ENCODE data around the gene AP1S1.
A peak's percentile ranks its signal among the peaks of the same experiment; 100 is the strongest.
"Not testable (repeated sequence)": the region's sequence is repeated elsewhere in the genome, so short reads cannot be mapped to it uniquely, and the experiment has no call there.

The AP1S1 gene

GRCh38 chr7:101124376-101125056, 29.8 kb upstream of the AP1S1 start:
- DNase-seq (ENCODE audit: low read depth in 2 of 2): no peak

- no peak for DNase-seq (ENCODE audit: low read depth in 2 of 2)
Observed at GRCh38 chr7:101125989-101126650, 28.2 kb upstream of the AP1S1 start.

GRCh38 chr7:101126651-101127459, 27.4 kb upstream of the AP1S1 start, which contains the start of gene SERPINE1:
SERPINE1 (plus strand) TSS chr7:101127104; CDS start chr7:101128394, 1,290 bp downstream.
- peak; percentile 29 to 44 for DNase-seq (ENCODE audit: low read depth in 2 of 2)

GRCh38 chr7:101127460-101128039, 26.7 kb upstream of the AP1S1 start:
- DNase-seq (ENCODE audit: low read depth in 2 of 2): no peak

GRCh38 chr7:101128040-101128834, 26.0 kb upstream of the AP1S1 start:
- DNase-seq (ENCODE audit: low read depth in 2 of 2): no peak

- DNase-seq (ENCODE audit: low read depth in 2 of 2): no peak
Observed at GRCh38 chr7:101129603-101130117, 24.6 kb upstream of the AP1S1 start.

- not testable (repeated sequence) for DNase-seq (ENCODE audit: low read depth in 2 of 2)
Observed at GRCh38 chr7:101132626-101133600, 21.4 kb upstream of the AP1S1 start.

GRCh38 chr7:101133621-101134398, 20.5 kb upstream of the AP1S1 start:
- no peak for DNase-seq (ENCODE audit: low read depth in 2 of 2)

GRCh38 chr7:101134399-101134980, 19.8 kb upstream of the AP1S1 start:
- no peak for DNase-seq (ENCODE audit: low read depth in 2 of 2)

GRCh38 chr7:101137651-101138212, 16.5 kb upstream of the AP1S1 start:
- DNase-seq (ENCODE audit: low read depth in 2 of 2): no peak

- DNase-seq (ENCODE audit: low read depth in 2 of 2): peak; percentile 86 to 93
Observed at GRCh38 chr7:101138213-101138870, 15.9 kb upstream of the AP1S1 start.

- no peak for DNase-seq (ENCODE audit: low read depth in 2 of 2)
Observed at GRCh38 chr7:101140339-101140699, 14.0 kb upstream of the AP1S1 start.

GRCh38 chr7:101140746-101141382, 13.4 kb upstream of the AP1S1 start:
- DNase-seq (ENCODE audit: low read depth in 2 of 2): no peak

GRCh38 chr7:101151908-101152651, 2.2 kb upstream of the AP1S1 start:
- no peak for DNase-seq (ENCODE audit: low read depth in 2 of 2)

- no peak for DNase-seq (ENCODE audit: low read depth in 2 of 2)
Observed at GRCh38 chr7:101154693-101155102, 422 bp downstream of the AP1S1 start.

- DNase-seq (ENCODE audit: low read depth in 2 of 2): no peak
Observed at GRCh38 chr7:101155303-101155702, 1.0 kb downstream of the AP1S1 start.

- DNase-seq (ENCODE audit: low read depth in 2 of 2): no peak
Observed at GRCh38 chr7:101156277-101156676, 2.0 kb downstream of the AP1S1 start.
